Measurements from ENCODE around the gene RAB11FIP3.

Gene RAB11FIP3

DNA sequence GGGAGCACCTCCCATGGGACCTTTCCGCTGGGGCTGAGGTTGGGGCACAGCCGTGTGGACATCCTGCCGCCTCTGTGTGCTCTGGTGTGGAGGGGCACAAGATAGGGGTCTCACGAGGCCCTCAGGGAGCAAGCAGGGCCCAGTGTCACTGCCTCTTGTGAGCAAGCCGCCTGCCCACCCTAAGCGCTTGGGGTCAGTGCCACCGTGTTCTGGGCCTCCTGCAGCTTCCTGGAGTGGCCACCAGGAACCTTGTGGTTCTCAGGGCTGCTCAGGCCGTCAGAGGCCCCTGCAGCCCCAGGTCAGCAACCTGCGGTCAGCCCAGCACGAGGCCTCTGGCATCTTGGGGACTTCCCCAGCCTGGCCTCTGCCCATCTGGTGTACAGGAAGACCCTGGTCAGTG is 88.5 kb downstream of the RAB11FIP3 start:
- Histone ChIP-seq H3K36me3 (ENCODE audit: control insufficient read depth, insufficient read depth, low read length) (peaks cover 26% of the 10 kb centered on the region), H3K27me3 (ENCODE audit: control insufficient read depth, insufficient read depth, low read length) (no peaks in the 10 kb centered on the region), H3K27ac (ENCODE audit: low read depth, low read length) (no peak overlapping the region), H3K4me3 (ENCODE audit: low read depth, low read length) (no peak overlapping the region), H3K9me3 (ENCODE audit: control insufficient read depth, insufficient read depth, low read length) (no peaks in the 10 kb centered on the region), H3K9ac (ENCODE audit: low read depth, low read length) (no peak overlapping the region), H3K4me1 (ENCODE audit: control insufficient read depth, insufficient read depth, low read length) (no peaks in the 10 kb centered on the region)

DNA sequence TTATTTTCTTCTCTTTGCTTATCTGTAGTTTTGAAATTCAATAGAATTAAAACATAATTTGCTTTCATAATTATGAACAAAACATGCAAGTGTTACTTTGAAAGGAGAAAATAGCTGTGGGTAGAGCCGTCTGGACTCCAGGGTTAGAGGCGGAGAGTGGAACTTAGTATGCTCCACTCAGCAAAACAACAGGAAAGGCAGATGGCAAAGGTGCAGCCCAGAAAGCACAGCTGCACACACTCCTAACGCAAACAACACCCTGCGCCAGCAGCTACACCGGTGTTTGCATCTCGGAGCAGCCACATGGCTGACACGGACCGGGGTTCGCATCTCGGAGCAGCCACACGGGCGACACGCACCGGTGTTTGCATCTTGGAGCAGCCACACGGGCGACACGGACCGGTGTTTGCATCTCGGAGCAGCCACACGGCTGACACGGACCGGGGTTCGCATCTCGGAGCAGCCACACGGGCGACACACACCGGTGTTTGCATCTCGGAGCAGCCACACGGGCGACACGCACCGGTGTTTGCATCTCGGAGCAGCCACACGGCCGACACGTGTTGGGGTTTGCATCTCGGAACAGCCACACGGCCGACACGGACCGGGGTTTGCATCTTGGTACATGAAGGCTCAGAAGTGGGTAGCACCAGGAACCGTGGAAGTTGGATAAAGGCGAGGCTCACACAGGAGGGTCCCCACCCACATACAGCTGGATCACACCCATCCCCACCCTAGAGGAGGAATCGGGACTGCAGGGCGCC is 89.9 kb downstream of the RAB11FIP3 start:
- H3K36me3 ChIP-seq (ENCODE audit: control insufficient read depth, insufficient read depth, low read length) = peaks cover 40% of the 10 kb centered on the region
- H3K9ac ChIP-seq (ENCODE audit: low read depth, low read length) = no peak overlapping the region
- H3K4me3 ChIP-seq (ENCODE audit: low read depth, low read length) = no peak overlapping the region
- no peaks in the 10 kb centered on the region for H3K27me3 ChIP-seq (ENCODE audit: control insufficient read depth, insufficient read depth, low read length)
- no peak overlapping the region for H3K27ac ChIP-seq (ENCODE audit: low read depth, low read length)
- no peaks in the 10 kb centered on the region for H3K4me1 ChIP-seq (ENCODE audit: control insufficient read depth, insufficient read depth, low read length)
- no peaks in the 10 kb centered on the region for H3K9me3 ChIP-seq (ENCODE audit: control insufficient read depth, insufficient read depth, low read length)

DNA sequence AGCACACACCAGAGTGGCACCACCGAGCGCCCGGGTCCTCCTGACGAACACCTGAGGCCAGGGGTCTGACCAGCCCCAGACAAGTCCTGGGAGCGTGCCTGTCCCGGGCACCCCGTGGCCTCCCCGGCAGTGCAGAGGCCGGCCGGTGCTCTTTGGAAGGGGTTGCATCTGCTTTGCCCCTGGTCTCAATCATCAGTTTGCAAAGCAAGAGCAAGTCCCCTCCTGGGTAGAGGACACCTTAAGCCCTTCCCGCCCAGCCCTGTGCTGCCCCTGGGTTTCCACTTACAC is 90.4 kb downstream of the RAB11FIP3 start:
- no peak overlapping the region for H3K4me3 ChIP-seq (ENCODE audit: low read depth, low read length)
- no peaks in the 10 kb centered on the region for H3K4me1 ChIP-seq (ENCODE audit: control insufficient read depth, insufficient read depth, low read length)
- no peak overlapping the region for H3K27ac ChIP-seq (ENCODE audit: low read depth, low read length)
- H3K9ac ChIP-seq (ENCODE audit: low read depth, low read length) = no peak overlapping the region
- H3K36me3 ChIP-seq (ENCODE audit: control insufficient read depth, insufficient read depth, low read length) = peaks cover 45% of the 10 kb centered on the region
- H3K9me3 ChIP-seq (ENCODE audit: control insufficient read depth, insufficient read depth, low read length) = no peaks in the 10 kb centered on the region
- H3K27me3 ChIP-seq (ENCODE audit: control insufficient read depth, insufficient read depth, low read length) = no peaks in the 10 kb centered on the region

DNA sequence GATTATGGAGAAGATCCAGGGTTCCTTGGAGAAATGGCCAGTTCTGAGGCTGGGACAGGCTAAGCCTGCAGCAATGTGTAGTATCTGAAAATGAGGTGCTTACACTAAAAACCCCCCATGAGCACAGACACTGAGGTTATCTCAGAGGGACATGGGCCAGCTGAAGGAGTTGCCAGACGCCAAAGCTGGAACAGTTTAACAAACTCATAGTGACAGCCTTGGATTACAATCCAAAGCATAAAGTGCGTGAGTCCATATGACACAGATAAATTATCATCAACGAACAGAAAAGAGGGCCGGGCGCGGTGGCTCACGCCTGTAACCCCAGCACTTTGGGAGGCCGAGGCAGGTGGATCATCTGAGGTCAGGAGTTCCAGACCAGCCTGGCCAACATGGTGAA is 90.9 kb downstream of the RAB11FIP3 start:
- H3K36me3 ChIP-seq (ENCODE audit: control insufficient read depth, insufficient read depth, low read length) = peaks cover 46% of the 10 kb centered on the region
- no peak overlapping the region for H3K27ac ChIP-seq (ENCODE audit: low read depth, low read length)
- H3K27me3 ChIP-seq (ENCODE audit: control insufficient read depth, insufficient read depth, low read length) = no peaks in the 10 kb centered on the region
- H3K9ac ChIP-seq (ENCODE audit: low read depth, low read length) = no peak overlapping the region
- no peak overlapping the region for H3K4me3 ChIP-seq (ENCODE audit: low read depth, low read length)
- no peaks in the 10 kb centered on the region for H3K9me3 ChIP-seq (ENCODE audit: control insufficient read depth, insufficient read depth, low read length)
- H3K4me1 ChIP-seq (ENCODE audit: control insufficient read depth, insufficient read depth, low read length) = no peaks in the 10 kb centered on the region

DNA sequence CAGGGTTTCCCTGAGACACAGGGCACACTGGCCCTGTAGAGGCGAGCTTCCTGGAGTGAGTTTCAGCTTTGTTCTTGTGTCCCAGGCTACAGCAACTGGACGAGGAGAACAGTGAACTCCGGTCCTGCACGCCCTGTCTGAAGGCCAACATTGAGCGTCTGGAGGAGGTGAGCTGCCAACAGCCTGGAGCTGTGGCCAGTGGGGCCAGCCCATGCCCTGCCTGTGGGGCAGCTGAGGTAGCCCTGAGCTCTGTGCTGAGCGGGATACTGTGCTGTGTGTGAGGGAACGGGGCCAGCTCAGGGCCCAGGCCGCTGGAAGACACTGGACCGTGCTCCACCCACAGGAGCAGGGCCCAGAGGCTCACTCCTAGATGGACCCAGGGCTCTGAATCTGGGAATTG is 93.4 kb downstream of the RAB11FIP3 start:
- no peaks in the 10 kb centered on the region for H3K9me3 ChIP-seq (ENCODE audit: control insufficient read depth, insufficient read depth, low read length)

DNA sequence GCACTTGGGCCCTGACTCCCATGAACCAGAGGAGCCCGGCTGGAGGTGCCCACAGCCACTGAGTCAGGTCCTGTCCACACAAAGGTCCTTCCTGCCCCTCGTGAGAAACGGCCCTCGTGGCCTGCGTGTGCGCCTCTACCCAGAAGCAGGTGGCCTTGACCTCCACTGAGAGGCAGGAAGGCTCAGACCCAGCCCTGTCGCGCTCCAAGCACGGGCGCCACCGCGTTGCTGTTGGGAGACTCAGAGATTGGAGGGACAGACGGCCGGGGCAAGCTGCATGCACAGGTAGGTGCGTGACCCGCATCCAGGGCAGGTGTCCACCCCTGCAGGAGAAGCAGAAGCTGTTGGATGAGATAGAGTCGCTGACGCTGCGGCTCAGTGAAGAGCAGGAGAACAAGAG is 94.0 kb downstream of the RAB11FIP3 start:
- H3K27ac ChIP-seq (ENCODE audit: low read depth, low read length) = no peak overlapping the region
- H3K4me3 ChIP-seq (ENCODE audit: low read depth, low read length) = no peak overlapping the region
- no peaks in the 10 kb centered on the region for H3K4me1 ChIP-seq (ENCODE audit: control insufficient read depth, insufficient read depth, low read length)
- H3K27me3 ChIP-seq (ENCODE audit: control insufficient read depth, insufficient read depth, low read length) = no peaks in the 10 kb centered on the region
- H3K9me3 ChIP-seq (ENCODE audit: control insufficient read depth, insufficient read depth, low read length) = no peaks in the 10 kb centered on the region
- H3K36me3 ChIP-seq (ENCODE audit: control insufficient read depth, insufficient read depth, low read length) = peaks cover 46% of the 10 kb centered on the region
- no peak overlapping the region for H3K9ac ChIP-seq (ENCODE audit: low read depth, low read length)

More for the DNA sequence above, 93.4 kb downstream of the RAB11FIP3 start:
- Histone ChIP-seq H3K4me3 (ENCODE audit: low read depth, low read length) (no peak overlapping the region), H3K9ac (ENCODE audit: low read depth, low read length) (no peak overlapping the region), H3K27ac (ENCODE audit: low read depth, low read length) (no peak overlapping the region), H3K27me3 (ENCODE audit: control insufficient read depth, insufficient read depth, low read length) (no peaks in the 10 kb centered on the region), H3K36me3 (ENCODE audit: control insufficient read depth, insufficient read depth, low read length) (peaks cover 46% of the 10 kb centered on the region), H3K4me1 (ENCODE audit: control insufficient read depth, insufficient read depth, low read length) (no peaks in the 10 kb centered on the region)

DNA sequence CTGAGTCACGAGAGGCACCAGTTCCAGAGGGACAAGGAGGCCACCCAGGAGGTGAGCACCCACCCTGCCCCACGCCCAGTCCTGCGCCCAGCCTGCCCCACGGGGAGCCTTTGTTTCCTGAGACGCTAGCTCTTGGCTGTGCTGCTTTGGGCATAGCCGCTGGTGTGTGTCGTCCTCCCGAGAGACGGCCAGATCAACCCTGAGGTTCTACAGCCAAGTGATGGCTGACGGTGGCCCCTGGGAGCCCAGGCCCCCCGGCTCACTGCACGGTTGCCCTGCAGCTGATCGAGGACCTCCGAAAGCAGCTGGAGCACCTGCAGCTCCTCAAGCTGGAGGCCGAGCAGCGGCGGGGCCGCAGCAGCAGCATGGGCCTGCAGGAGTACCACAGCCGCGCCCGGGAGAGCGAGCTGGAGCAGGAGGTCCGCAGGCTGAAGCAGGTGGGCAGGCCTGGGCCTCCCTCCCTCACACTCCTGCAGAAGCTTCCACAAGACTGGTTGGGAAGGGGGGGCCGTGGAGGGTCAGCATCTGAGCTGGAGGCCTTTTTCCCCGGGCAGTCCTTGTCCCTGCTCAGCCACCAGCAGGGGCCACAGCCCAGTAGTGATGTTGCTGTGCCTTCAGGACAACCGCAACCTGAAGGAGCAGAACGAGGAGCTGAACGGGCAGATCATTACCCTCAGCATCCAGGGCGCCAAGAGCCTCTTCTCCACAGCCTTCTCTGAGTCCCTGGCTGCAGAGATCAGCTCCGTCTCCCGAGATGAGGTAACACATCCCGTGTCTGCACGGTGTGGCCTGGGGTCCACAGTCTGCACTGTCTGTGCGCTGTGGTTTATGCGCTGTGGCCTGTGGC is 94.6 kb downstream of the RAB11FIP3 start:
- Histone ChIP-seq H3K36me3 (ENCODE audit: control insufficient read depth, insufficient read depth, low read length) (peaks cover 42% of the 10 kb centered on the region), H3K9ac (ENCODE audit: low read depth, low read length) (no peak overlapping the region), H3K27me3 (ENCODE audit: control insufficient read depth, insufficient read depth, low read length) (no peaks in the 10 kb centered on the region), H3K4me1 (ENCODE audit: control insufficient read depth, insufficient read depth, low read length) (no peaks in the 10 kb centered on the region), H3K4me3 (ENCODE audit: low read depth, low read length) (no peak overlapping the region), H3K9me3 (ENCODE audit: control insufficient read depth, insufficient read depth, low read length) (no peaks in the 10 kb centered on the region), H3K27ac (ENCODE audit: low read depth, low read length) (no peak overlapping the region)

DNA sequence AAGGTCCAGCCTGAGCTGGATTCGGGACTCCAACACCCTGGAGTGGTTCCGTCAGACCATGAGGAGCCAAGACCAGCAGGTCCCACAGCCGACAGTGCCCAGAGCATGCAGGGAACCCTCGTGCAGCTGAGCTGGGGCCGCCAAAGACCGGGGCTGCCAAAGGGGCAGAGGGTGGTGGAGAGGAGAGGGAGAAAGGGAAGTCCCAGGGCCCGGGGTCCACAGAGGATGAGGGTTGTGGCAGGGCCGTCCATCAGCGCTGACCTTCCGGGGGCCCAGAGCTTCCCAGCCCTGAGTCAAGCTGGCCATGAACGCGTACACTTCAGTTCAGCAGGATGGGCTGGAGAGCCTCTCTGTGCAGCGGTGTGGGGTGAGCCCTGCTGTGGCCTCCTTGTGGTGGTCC is 95.4 kb downstream of the RAB11FIP3 start:
- H3K9me3 ChIP-seq (ENCODE audit: control insufficient read depth, insufficient read depth, low read length) = no peaks in the 10 kb centered on the region
- H3K4me3 ChIP-seq (ENCODE audit: low read depth, low read length) = no peak overlapping the region
- peaks cover 36% of the 10 kb centered on the region for H3K36me3 ChIP-seq (ENCODE audit: control insufficient read depth, insufficient read depth, low read length)
- no peak overlapping the region for H3K27ac ChIP-seq (ENCODE audit: low read depth, low read length)
- H3K4me1 ChIP-seq (ENCODE audit: control insufficient read depth, insufficient read depth, low read length) = no peaks in the 10 kb centered on the region
- H3K9ac ChIP-seq (ENCODE audit: low read depth, low read length) = no peak overlapping the region
- H3K27me3 ChIP-seq (ENCODE audit: control insufficient read depth, insufficient read depth, low read length) = no peaks in the 10 kb centered on the region

DNA sequence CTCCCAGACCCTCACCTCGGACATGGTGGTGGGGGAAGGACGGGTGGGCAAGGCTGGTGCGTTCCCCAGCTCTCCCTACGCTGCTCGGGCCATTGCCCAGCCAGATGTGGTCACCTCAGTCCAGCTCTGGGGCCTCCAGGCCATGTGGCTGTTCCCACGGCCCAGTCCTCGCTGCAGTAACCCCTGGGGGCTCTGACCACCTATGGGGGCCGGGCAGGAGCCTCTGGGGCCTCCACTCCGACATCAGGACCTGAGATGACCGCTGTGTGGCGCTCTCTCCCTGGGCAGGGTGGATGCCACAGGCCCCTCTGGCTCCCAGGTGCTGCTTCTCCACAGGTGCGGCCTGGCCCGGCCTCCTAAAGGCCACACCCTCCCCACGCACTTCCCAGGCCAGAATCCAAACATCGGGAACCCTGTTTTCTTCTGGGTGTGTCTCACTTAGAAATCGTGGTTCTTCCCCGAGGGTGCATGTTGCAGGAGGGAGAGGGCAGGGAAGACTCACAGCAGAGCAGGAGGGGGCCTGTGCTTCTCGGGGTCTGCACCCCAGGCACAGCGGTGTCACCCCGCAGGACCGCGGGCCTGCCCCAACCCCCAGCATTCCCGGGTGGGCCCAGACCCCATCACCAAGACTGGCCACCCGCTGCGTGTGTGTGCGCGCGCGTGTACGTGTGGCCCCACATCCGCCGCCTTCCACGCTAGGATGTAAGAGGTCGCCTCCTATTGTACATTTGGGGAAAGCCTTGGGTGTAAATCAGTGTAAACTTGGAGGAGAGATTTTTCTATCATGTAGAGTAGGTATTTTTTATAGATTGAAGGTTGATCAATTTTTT is 96.1 kb downstream of the RAB11FIP3 start:
- H3K27ac ChIP-seq (ENCODE audit: low read depth, low read length) = no peak overlapping the region
- H3K9ac ChIP-seq (ENCODE audit: low read depth, low read length) = no peak overlapping the region
- H3K4me1 ChIP-seq (ENCODE audit: control insufficient read depth, insufficient read depth, low read length) = peaks cover 7% of the 10 kb centered on the region; the same call in 1 of the 2 replicates
- H3K36me3 ChIP-seq (ENCODE audit: control insufficient read depth, insufficient read depth, low read length) = peaks cover 31% of the 10 kb centered on the region
- H3K4me3 ChIP-seq (ENCODE audit: low read depth, low read length) = no peak overlapping the region
- H3K27me3 ChIP-seq (ENCODE audit: control insufficient read depth, insufficient read depth, low read length) = no peaks in the 10 kb centered on the region
- no peaks in the 10 kb centered on the region for H3K9me3 ChIP-seq (ENCODE audit: control insufficient read depth, insufficient read depth, low read length)

DNA sequence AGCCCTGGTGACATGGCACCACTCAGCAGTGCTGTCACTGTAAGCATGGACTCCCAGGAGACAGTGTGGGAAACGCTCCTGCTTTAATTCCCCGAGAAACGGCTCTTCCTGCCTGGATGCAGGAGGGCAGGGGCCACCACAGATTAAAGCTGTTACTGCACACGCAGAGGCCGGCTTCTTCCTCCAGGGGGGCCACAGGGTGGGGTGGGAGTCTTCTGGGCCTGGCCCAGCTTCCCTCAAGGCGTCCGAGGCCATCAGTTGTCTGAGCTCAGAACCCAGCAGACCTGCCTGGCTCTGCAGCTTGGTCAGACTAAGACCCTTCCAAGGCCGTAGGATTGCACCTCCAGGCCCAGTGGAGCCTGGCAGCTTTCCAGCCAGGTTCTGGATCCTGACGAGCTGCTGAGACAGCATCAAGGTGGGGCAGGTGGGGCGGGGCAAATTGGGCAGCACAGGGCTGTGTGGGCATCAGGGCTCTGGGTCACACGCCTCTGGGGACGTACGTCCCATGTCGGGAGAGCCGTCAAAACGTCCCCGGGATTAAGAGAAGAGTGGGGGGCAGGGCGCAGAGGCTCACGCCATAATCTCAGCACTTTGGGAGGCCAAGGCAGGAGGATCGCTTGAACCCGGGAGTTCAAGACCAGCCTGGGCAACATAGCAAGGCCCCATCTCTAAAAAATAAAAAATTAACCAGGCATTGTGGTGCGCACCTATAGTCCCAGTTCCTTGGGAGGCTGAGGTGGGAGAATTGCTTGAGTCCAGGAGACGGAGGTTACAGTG is 97.1 kb downstream of the RAB11FIP3 start:
- Histone ChIP-seq H3K9me3 (ENCODE audit: control insufficient read depth, insufficient read depth, low read length) (no peaks in the 10 kb centered on the region), H3K27me3 (ENCODE audit: control insufficient read depth, insufficient read depth, low read length) (no peaks in the 10 kb centered on the region), H3K9ac (ENCODE audit: low read depth, low read length) (no peak overlapping the region), H3K4me3 (ENCODE audit: low read depth, low read length) (no peak overlapping the region), H3K36me3 (ENCODE audit: control insufficient read depth, insufficient read depth, low read length) (peaks cover 28% of the 10 kb centered on the region), H3K27ac (ENCODE audit: low read depth, low read length) (no peak overlapping the region), H3K4me1 (ENCODE audit: control insufficient read depth, insufficient read depth, low read length) (peaks cover 7% of the 10 kb centered on the region; the same call in 1 of the 2 replicates)
